DND-41 (cell line): ENCODE data around the gene ZBTB3.

ENCODE experiments used
- EZH2 ChIP-seq: IDR thresholded peaks from 3 replicates; pipeline ENCODE4 v1.6.1; 2012; ENCODE audit warnings: borderline replicate concordance, low read depth, mild to moderate bottlenecking, moderate library complexity, low read length, inconsistent platforms; ENCODE audit not compliant: severe bottlenecking
- TF ChIP-seq, protein P1 (sequence below): IDR thresholded peaks from 2 replicates; pipeline ENCODE4 v1.5.1; 2012; ENCODE audit warnings: borderline replicate concordance, low read length, moderate library complexity, mild to moderate bottlenecking; ENCODE audit not compliant: poor library complexity, severe bottlenecking; ENCODE audit errors: extremely low read depth

DNA sequence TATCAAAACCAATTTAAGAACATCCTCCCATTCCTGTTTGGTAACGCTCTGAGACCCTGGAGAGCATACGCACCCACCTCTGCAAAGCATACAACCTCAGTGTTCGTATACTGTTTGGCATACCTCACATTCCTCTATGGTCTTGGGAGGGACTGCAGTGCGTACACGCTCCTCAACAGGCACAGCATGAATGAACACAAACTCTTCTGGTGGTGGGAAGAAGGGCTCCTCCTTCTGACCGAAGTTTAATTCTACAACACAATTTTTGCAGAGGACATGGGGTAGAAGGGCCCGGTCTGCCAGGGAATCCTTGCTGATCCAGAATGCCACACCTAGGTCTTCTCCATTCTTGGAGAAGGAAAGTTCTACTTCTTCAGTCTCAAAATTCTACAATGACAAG, 32.0 kb downstream of the ZBTB3 start:
- TF ChIP-seq, protein P1, sequence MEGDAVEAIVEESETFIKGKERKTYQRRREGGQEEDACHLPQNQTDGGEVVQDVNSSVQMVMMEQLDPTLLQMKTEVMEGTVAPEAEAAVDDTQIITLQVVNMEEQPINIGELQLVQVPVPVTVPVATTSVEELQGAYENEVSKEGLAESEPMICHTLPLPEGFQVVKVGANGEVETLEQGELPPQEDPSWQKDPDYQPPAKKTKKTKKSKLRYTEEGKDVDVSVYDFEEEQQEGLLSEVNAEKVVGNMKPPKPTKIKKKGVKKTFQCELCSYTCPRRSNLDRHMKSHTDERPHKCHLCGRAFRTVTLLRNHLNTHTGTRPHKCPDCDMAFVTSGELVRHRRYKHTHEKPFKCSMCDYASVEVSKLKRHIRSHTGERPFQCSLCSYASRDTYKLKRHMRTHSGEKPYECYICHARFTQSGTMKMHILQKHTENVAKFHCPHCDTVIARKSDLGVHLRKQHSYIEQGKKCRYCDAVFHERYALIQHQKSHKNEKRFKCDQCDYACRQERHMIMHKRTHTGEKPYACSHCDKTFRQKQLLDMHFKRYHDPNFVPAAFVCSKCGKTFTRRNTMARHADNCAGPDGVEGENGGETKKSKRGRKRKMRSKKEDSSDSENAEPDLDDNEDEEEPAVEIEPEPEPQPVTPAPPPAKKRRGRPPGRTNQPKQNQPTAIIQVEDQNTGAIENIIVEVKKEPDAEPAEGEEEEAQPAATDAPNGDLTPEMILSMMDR, result peak; percentile 30
- no peak for TF ChIP-seq EZH2
